Activated T-cell treated with anti-CD3 and anti-CD28 coated beads, Interleukin-2, amount 50 U/mL, for 72 hours (primary cell): ENCODE data around the gene OR1J2. TPM values are rescaled to one million over a fixed set of nuclear protein-coding genes. Genes with fewer than 3 reads are reported as not detected.

ENCODE experiments used
- ATAC-seq, 2 donors: fragments of 150-1000 bp; cut with Tn5 transposase; replicated peaks in 1 of 2; 2 replicates each; pipeline ENCODE4 v1.10.0; 2021; ENCODE audit warnings: moderate library complexity in 2 of 2, mild to moderate bottlenecking in 1 of 2
- DNase-seq, 2 donors: peaks; one replicate each; pipeline ENCODE4 v3.0.0; 2021 to 2022; ENCODE audit warnings: mixed read lengths in 1 of 2
- H3K27ac Mint-ChIP-seq: one replicate; pipeline ENCODE4 v1.8.0; 2022; ENCODE audit warnings: mild to moderate bottlenecking, moderate library complexity, mixed read lengths
- H3K27me3 Mint-ChIP-seq: one replicate; pipeline ENCODE4 v1.8.0; 2022; ENCODE audit warnings: low read depth, mixed read lengths
- H3K36me3 Mint-ChIP-seq, 2 donors: one replicate each; pipeline ENCODE4 v1.8.0; 2022; ENCODE audit warnings: mixed read lengths in 2 of 2, mild to moderate bottlenecking in 1 of 2; ENCODE audit not compliant: insufficient read depth in 2 of 2
- H3K4me1 Mint-ChIP-seq: one replicate; pipeline ENCODE4 v1.8.0; 2022; ENCODE audit warnings: low read depth, mixed read lengths
- H3K4me3 Mint-ChIP-seq, 2 donors: one replicate each; pipeline ENCODE4 v1.8.0; 2022; ENCODE audit warnings: mild to moderate bottlenecking in 2 of 2, mixed read lengths in 2 of 2, moderate library complexity in 2 of 2
- H3K9me3 Mint-ChIP-seq, 2 donors: one replicate each; pipeline ENCODE4 v1.8.0; 2022; ENCODE audit warnings: mixed read lengths in 2 of 2
- total RNA-seq, 2 donors: library from RNA; stranded (reverse); gene quantifications; one replicate each; pipeline ENCODE4 v1.2.3, GENCODE V29; 2022

Gene OR1J2, protein sequence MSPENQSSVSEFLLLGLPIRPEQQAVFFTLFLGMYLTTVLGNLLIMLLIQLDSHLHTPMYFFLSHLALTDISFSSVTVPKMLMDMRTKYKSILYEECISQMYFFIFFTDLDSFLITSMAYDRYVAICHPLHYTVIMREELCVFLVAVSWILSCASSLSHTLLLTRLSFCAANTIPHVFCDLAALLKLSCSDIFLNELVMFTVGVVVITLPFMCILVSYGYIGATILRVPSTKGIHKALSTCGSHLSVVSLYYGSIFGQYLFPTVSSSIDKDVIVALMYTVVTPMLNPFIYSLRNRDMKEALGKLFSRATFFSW
- not detected for total RNA-seq

DNA sequence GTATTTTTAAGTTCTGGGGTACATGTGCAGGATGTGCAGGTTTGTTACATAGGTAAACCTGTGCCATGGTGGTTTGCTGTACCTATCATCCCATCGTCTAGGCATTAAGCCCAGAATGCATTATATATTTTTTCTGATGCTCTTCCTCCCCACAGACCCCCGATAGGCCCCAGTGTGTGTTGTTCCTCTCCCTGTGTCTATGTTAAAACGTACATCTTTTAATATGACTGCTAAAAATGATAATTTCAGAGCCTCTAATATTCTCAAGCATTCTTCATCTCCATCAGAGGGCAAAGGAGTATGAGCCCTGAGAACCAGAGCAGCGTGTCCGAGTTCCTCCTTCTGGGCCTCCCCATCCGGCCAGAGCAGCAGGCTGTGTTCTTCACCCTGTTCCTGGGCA lies at the start of gene OR1J2:
TSS of gene OR1J2 (plus strand) at position 301 of the 400 bp plus-strand sequence. CDS start at position 301, 0 bp downstream.
- peaks cover 24% of the 10 kb centered on the region for H3K27me3 Mint-ChIP-seq
- DNase-seq, result no peak
- H3K4me3 Mint-ChIP-seq, result no peak within 1 kb of the TSS
- no peaks in the 10 kb centered on the region for H3K36me3 Mint-ChIP-seq
- H3K4me1 Mint-ChIP-seq, result no peaks in the 10 kb centered on the region
- no peak for ATAC-seq
- H3K27ac Mint-ChIP-seq, result no peak within 1 kb of the TSS
- no peaks in the 10 kb centered on the region for H3K9me3 Mint-ChIP-seq

- DNase-seq (peak; percentile 35 to 36), ATAC-seq (peak; percentile 41 to 43)
- H3K27ac Mint-ChIP-seq, result peak overlapping the region; percentile 95
- peaks cover 15% of the 10 kb centered on the region for H3K27me3 Mint-ChIP-seq
- H3K36me3 Mint-ChIP-seq, result no peaks in the 10 kb centered on the region
- peak overlapping the region; percentile 76 to 95 for H3K4me3 Mint-ChIP-seq
- peaks cover 9% of the 10 kb centered on the region for H3K4me1 Mint-ChIP-seq
- H3K9me3 Mint-ChIP-seq, result no peaks in the 10 kb centered on the region
These were observed 46.6 kb upstream of the OR1J2 start for GRCh38 chr9:122463828-122464632.

DNA sequence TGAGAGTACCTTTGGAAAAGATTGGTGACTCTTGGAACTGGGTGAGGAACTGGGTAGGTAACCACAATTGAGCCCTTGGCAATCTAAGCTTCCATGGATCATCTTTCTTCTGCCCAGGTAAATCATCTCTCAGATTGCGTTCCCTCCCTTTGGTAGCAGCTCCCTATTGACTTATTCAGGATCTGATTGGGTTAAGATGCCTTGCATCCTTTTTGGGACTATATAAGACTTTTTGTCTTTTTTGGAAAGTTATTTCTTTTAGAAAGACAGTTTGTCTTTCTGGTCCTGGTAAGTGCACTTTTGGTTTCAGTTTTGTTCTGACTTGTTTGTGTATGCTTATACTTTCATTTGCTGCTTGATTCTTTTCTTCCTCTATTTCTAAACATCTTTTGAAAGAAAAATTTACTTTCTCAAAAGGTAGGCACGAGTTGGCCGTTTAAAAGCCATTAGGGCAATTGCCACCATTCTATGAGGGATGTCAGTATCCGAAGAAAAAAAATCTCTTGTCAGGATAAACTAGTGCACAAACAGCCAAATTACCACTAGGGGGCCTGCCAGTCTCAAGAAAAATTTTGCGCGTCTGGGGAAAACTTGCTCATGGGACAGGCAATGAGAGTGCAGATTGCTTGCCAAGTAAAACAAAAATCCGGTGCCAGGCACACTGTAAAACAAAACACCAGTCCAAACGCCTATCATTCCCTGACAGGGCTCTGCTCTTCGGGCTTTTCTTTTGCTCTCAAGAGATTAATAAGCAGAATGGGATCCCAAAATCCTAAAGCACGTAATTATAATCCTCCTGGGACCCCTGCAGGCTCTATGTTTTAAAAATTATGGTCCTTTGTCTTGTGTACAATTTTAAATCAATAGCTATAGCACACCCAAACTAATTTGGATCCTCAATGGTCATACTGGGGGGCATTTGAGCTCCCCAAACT lies 45.7 kb upstream of the OR1J2 start:
- H3K9me3 Mint-ChIP-seq, result no peaks in the 10 kb centered on the region
- peaks cover 9% of the 10 kb centered on the region for H3K4me1 Mint-ChIP-seq
- H3K27ac Mint-ChIP-seq, result peak overlapping the region; percentile 95
- DNase-seq (peak; percentile 65 to 71), ATAC-seq (peak; percentile 79 to 80)
- no peaks in the 10 kb centered on the region for H3K36me3 Mint-ChIP-seq
- peaks cover 15% of the 10 kb centered on the region for H3K27me3 Mint-ChIP-seq
- peak overlapping the region; percentile 76 to 95 for H3K4me3 Mint-ChIP-seq

GRCh38 chr9:122466456-122466855 lies 44.1 kb upstream of the OR1J2 start:
- peaks cover 9% of the 10 kb centered on the region for H3K4me1 Mint-ChIP-seq
- H3K4me3 Mint-ChIP-seq, result no peak overlapping the region
- H3K36me3 Mint-ChIP-seq, result no peaks in the 10 kb centered on the region
- no peaks in the 10 kb centered on the region for H3K9me3 Mint-ChIP-seq
- ATAC-seq, result no peak
- peaks cover 2% of the 10 kb centered on the region for H3K27me3 Mint-ChIP-seq
- DNase-seq, result no peak
- no peak overlapping the region for H3K27ac Mint-ChIP-seq

DNA sequence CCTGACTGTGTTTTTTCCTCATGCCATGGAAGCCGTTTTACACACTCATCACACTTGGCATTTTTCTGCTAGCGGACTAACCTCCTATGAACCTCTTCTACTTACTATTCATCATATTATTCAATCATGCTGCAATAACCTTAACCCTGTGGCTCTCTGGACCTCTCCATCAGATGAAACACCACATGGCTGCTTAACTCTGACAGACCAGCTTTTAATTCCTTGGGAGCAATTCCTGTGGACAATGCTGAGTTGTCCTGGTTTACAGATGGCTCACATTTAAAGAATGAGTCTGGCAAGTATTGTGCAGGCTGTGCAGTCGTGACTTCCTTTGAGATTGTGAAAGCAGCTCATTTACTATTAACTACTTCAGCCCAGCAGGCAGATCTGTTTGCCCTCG lies 41.9 kb upstream of the OR1J2 start:
- ATAC-seq (no peak), DNase-seq (no peak)
- H3K36me3 Mint-ChIP-seq, result no peaks in the 10 kb centered on the region
- no peak overlapping the region for H3K27ac Mint-ChIP-seq
- H3K9me3 Mint-ChIP-seq, result no peaks in the 10 kb centered on the region
- peaks cover 9% of the 10 kb centered on the region for H3K4me1 Mint-ChIP-seq
- no peaks in the 10 kb centered on the region for H3K27me3 Mint-ChIP-seq
- no peak overlapping the region for H3K4me3 Mint-ChIP-seq

GRCh38 chr9:122474561-122474960 lies 36.0 kb upstream of the OR1J2 start:
- Mint-ChIP-seq H3K4me3 (no peak overlapping the region), H3K4me1 (peaks cover 7% of the 10 kb centered on the region), H3K27ac (no peak overlapping the region), H3K36me3 (no peaks in the 10 kb centered on the region), H3K27me3 (peaks cover 9% of the 10 kb centered on the region), H3K9me3 (no peaks in the 10 kb centered on the region)
- ATAC-seq (no peak), DNase-seq (no peak)

DNA sequence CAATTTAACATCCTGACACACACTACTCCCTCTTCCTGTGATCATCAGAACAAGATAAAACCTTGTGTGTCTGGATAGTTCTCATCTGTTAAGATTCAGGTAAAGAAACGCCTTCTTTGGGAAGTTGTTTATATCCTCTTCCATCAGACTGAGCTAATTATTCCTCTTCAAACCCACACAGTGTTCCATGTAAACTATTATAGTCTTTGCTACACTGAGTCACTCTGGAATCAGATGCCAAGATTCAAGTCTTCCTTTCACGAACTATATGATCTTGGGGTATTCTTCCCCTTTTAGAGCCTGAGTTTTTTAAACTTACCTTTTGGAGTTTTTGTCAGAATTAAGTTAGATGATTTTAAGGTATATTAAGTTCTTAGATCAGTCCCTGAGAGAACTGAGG lies 34.9 kb upstream of the OR1J2 start:
- H3K27me3 Mint-ChIP-seq, result peaks cover 9% of the 10 kb centered on the region
- DNase-seq (no peak), ATAC-seq (no peak)
- peaks cover 7% of the 10 kb centered on the region for H3K4me1 Mint-ChIP-seq
- H3K9me3 Mint-ChIP-seq, result no peaks in the 10 kb centered on the region
- no peaks in the 10 kb centered on the region for H3K36me3 Mint-ChIP-seq
- H3K4me3 Mint-ChIP-seq, result no peak overlapping the region
- no peak overlapping the region for H3K27ac Mint-ChIP-seq

- H3K36me3 Mint-ChIP-seq, result no peaks in the 10 kb centered on the region
- H3K4me3 Mint-ChIP-seq, result no peak overlapping the region
- peaks cover 7% of the 10 kb centered on the region for H3K4me1 Mint-ChIP-seq
- H3K27me3 Mint-ChIP-seq, result peaks cover 9% of the 10 kb centered on the region
- DNase-seq, result peak in 1 of 2 donors; percentile 14
- ATAC-seq, result peak; percentile 90 to 98
- no peak overlapping the region for H3K27ac Mint-ChIP-seq
- H3K9me3 Mint-ChIP-seq, result no peaks in the 10 kb centered on the region
These were observed 33.3 kb upstream of the OR1J2 start for GRCh38 chr9:122477346-122477745.

DNA sequence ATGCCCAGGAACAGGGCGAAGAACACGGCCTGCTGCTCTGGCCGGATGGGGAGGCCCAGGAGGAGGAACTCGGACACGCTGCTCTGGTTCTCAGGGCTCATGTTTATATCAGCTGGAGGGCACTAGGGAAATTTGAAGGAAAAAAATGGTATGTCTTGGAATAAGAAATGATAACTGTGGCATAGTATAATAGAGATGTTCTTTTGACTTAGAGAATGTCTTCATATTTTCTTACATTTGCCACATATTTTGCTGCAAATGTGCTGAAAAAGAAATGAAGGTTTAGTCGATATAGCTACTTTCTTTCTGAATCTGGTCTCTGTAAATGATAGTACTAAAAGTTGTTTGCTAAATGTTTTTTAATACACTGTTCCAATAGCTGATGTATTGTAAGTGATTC lies 32.8 kb upstream of the OR1J2 start, which contains the start of gene OR1J1:
TSS of gene OR1J1 (minus strand) at position 101 of the 400 bp plus-strand sequence. CDS start at position 101, 0 bp downstream.
- H3K9me3 Mint-ChIP-seq, result no peaks in the 10 kb centered on the region
- peaks cover 9% of the 10 kb centered on the region for H3K27me3 Mint-ChIP-seq
- no peak within 1 kb of the TSS for H3K4me3 Mint-ChIP-seq
- no peak within 1 kb of the TSS for H3K27ac Mint-ChIP-seq
- H3K4me1 Mint-ChIP-seq, result peaks cover 7% of the 10 kb centered on the region
- no peaks in the 10 kb centered on the region for H3K36me3 Mint-ChIP-seq
- DNase-seq (no peak), ATAC-seq (no peak)

- ATAC-seq, result no peak
- H3K27me3 Mint-ChIP-seq, result peaks cover 9% of the 10 kb centered on the region
These were observed 31.5 kb upstream of the OR1J2 start for GRCh38 chr9:122479062-122479461.

GRCh38 chr9:122498883-122499288 lies 11.7 kb upstream of the OR1J2 start:
- Mint-ChIP-seq H3K9me3 (no peaks in the 10 kb centered on the region), H3K4me1 (no peaks in the 10 kb centered on the region), H3K36me3 (peaks cover 2% of the 10 kb centered on the region in 2 donors), H3K27ac (no peak overlapping the region), H3K27me3 (peaks cover 28% of the 10 kb centered on the region), H3K4me3 (no peak overlapping the region)
- DNase-seq (peak; percentile 7 to 10), ATAC-seq (peak in 1 of 2 donors; percentile 33)

More at GRCh38 chr9:122479062-122479461, 31.5 kb upstream of the OR1J2 start:
- Mint-ChIP-seq H3K4me1 (peaks cover 7% of the 10 kb centered on the region), H3K36me3 (no peaks in the 10 kb centered on the region), H3K27ac (no peak overlapping the region), H3K4me3 (no peak overlapping the region), H3K9me3 (no peaks in the 10 kb centered on the region)
- no peak for DNase-seq

GRCh38 chr9:122506964-122507363 lies 3.6 kb upstream of the OR1J2 start:
- no peaks in the 10 kb centered on the region for H3K9me3 Mint-ChIP-seq
- H3K36me3 Mint-ChIP-seq, result no peaks in the 10 kb centered on the region
- ATAC-seq (no peak), DNase-seq (no peak)
- peaks cover 24% of the 10 kb centered on the region for H3K27me3 Mint-ChIP-seq
- H3K4me3 Mint-ChIP-seq, result no peak overlapping the region
- H3K4me1 Mint-ChIP-seq, result no peaks in the 10 kb centered on the region
- no peak overlapping the region for H3K27ac Mint-ChIP-seq
